H9 (cell line): ENCODE data around the gene OLIG1. TPM values are rescaled to one million over a fixed set of nuclear protein-coding genes. Genes with fewer than 3 reads are reported as not detected.

ENCODE experiments used
- DNase-seq: peaks from one replicate; pipeline ENCODE4 v3.0.0-alpha.2; 2017
- H2AFZ ChIP-seq: one replicate; pipeline ENCODE4 v1.6.1; 2013; ENCODE audit warnings: mild to moderate bottlenecking, low read length, control low read depth, moderate library complexity
- H2AK5ac ChIP-seq: 2 replicates; pipeline ENCODE4 v1.6.1; 2013; ENCODE audit warnings: low read length, control low read depth, mixed read lengths; ENCODE audit not compliant: insufficient read length
- H2BK120ac ChIP-seq: one replicate; pipeline ENCODE4 v1.6.1; 2013; ENCODE audit warnings: low read depth, mild to moderate bottlenecking, low read length, control low read depth, inconsistent platforms; ENCODE audit not compliant: poor library complexity, severe bottlenecking
- H2BK12ac ChIP-seq: 2 replicates; pipeline ENCODE4 v1.6.1; 2013; ENCODE audit warnings: low read length, control low read depth, mixed read lengths, low read depth; ENCODE audit not compliant: insufficient read length
- H2BK15ac ChIP-seq: 2 replicates; pipeline ENCODE4 v1.6.1; 2013; ENCODE audit warnings: low read depth, low read length, control low read depth
- H2BK20ac ChIP-seq: one replicate; pipeline ENCODE4 v1.6.1; 2013; ENCODE audit warnings: low read depth, mild to moderate bottlenecking, low read length, control low read depth, inconsistent platforms; ENCODE audit not compliant: poor library complexity, severe bottlenecking
- H2BK5ac ChIP-seq: 2 replicates; pipeline ENCODE4 v1.6.1; 2013; ENCODE audit warnings: low read length, control low read depth, mixed read lengths; ENCODE audit not compliant: insufficient read length
- H3K14ac ChIP-seq: 2 replicates; pipeline ENCODE4 v1.6.1; 2013; ENCODE audit warnings: low read length, control low read depth; ENCODE audit not compliant: insufficient read depth
- H3K18ac ChIP-seq: 2 replicates; pipeline ENCODE4 v1.6.1; 2013; ENCODE audit warnings: low read depth, mild to moderate bottlenecking, mixed read lengths, low read length, control low read depth; ENCODE audit not compliant: insufficient read length
- H3K23ac ChIP-seq: 2 replicates; pipeline ENCODE4 v1.6.1; 2013; ENCODE audit warnings: low read length, control low read depth, mixed read lengths, low read depth; ENCODE audit not compliant: insufficient read length
- H3K23me2 ChIP-seq: 2 replicates; pipeline ENCODE4 v1.6.1; 2013; ENCODE audit warnings: low read depth, mild to moderate bottlenecking, mixed read lengths, low read length, control low read depth; ENCODE audit not compliant: insufficient read length, poor library complexity, severe bottlenecking
- H3K27ac ChIP-seq: 2 replicates; pipeline ENCODE4 v1.5.1; 2013; ENCODE audit warnings: low read length, control low read depth, mixed read lengths, low read depth; ENCODE audit not compliant: insufficient read length
- H3K27me3 ChIP-seq: 2 replicates; pipeline ENCODE4 v1.6.1; 2013; ENCODE audit warnings: low read length, control low read depth, inconsistent platforms; ENCODE audit not compliant: insufficient read depth
- H3K4ac ChIP-seq: 2 replicates; pipeline ENCODE4 v1.6.1; 2013; ENCODE audit warnings: low read depth, mild to moderate bottlenecking, control low read depth, inconsistent platforms, low read length, moderate library complexity
- H3K4me1 ChIP-seq: 2 replicates; pipeline ENCODE4 v1.6.1; 2013; ENCODE audit warnings: low read length, control low read depth, inconsistent platforms; ENCODE audit not compliant: insufficient read depth
- H3K4me2 ChIP-seq: 2 replicates; pipeline ENCODE4 v1.6.1; 2013; ENCODE audit warnings: low read length, control low read depth, mixed read lengths; ENCODE audit not compliant: insufficient read length, insufficient read depth
- H3K56ac ChIP-seq: 2 replicates; pipeline ENCODE4 v1.6.1; 2013; ENCODE audit warnings: low read depth, mild to moderate bottlenecking, mixed read lengths, low read length, control low read depth; ENCODE audit not compliant: insufficient read length
- H3K79me1 ChIP-seq: 2 replicates; pipeline ENCODE4 v1.6.1; 2013; ENCODE audit warnings: low read depth, mild to moderate bottlenecking, moderate library complexity, low read length, control low read depth, inconsistent platforms; ENCODE audit not compliant: insufficient read depth, poor library complexity, severe bottlenecking
- H3K79me2 ChIP-seq: 2 replicates; pipeline ENCODE4 v1.6.1; 2013; ENCODE audit warnings: low read length, control low read depth, inconsistent platforms; ENCODE audit not compliant: insufficient read depth
- H3K9ac ChIP-seq: 2 replicates; pipeline ENCODE4 v1.6.1; 2013; ENCODE audit warnings: low read length, control low read depth, mixed read lengths; ENCODE audit not compliant: insufficient read length; ENCODE audit errors: extremely low read depth
- H3K9me3 ChIP-seq: one replicate; pipeline ENCODE4 v1.6.1; 2013; ENCODE audit warnings: low read depth, low read length, inconsistent platforms; ENCODE audit not compliant: control insufficient read depth
- H3T11ph ChIP-seq: one replicate; pipeline ENCODE4 v1.6.1; 2013; ENCODE audit warnings: mild to moderate bottlenecking, low read length, control low read depth, inconsistent platforms
- H4K20me1 ChIP-seq: one replicate; pipeline ENCODE4 v1.6.1; 2013; ENCODE audit not compliant: control insufficient read depth, insufficient read length, insufficient read depth
- H4K5ac ChIP-seq: 2 replicates; pipeline ENCODE4 v1.6.1; 2013; ENCODE audit warnings: low read depth, mild to moderate bottlenecking, mixed read lengths, low read length, control low read depth; ENCODE audit not compliant: insufficient read length
- H4K8ac ChIP-seq: replicated peaks from 2 replicates; pipeline ENCODE4 v1.6.1; 2013; ENCODE audit warnings: low read length, control low read depth, mixed read lengths, low read depth; ENCODE audit not compliant: insufficient read length
- H4K91ac ChIP-seq: 2 replicates; pipeline ENCODE4 v1.6.1; 2013; ENCODE audit warnings: low read depth, mild to moderate bottlenecking, moderate library complexity, mixed read lengths, low read length, control low read depth; ENCODE audit not compliant: insufficient read length
- H3K27ac Mint-ChIP-seq, 3 experiments: 2 replicates in 2 of 3; 3 replicates in 1 of 3; pipeline ENCODE4 v1.8.0; 2020 to 2021; ENCODE audit warnings: mixed read lengths in 3 of 3, mild to moderate bottlenecking in 1 of 3, moderate library complexity in 1 of 3
- H3K27me3 Mint-ChIP-seq: 2 replicates; pipeline ENCODE4 v1.8.0; 2021; ENCODE audit warnings: low read depth, mild to moderate bottlenecking, moderate library complexity, mixed read lengths
- H3K36me3 Mint-ChIP-seq, 3 experiments: 2 replicates in 2 of 3; 3 replicates in 1 of 3; pipeline ENCODE4 v1.8.0; 2020 to 2021; ENCODE audit warnings: low read depth in 3 of 3, mixed read lengths in 3 of 3; ENCODE audit not compliant: insufficient read depth in 1 of 3
- H3K4me1 Mint-ChIP-seq, 2 experiments: 2 replicates each; pipeline ENCODE4 v1.8.0; 2020; ENCODE audit warnings: mixed read lengths in 2 of 2
- H3K4me3 Mint-ChIP-seq, 2 experiments: 2 replicates in 1 of 2; 3 replicates in 1 of 2; pipeline ENCODE4 v1.8.0; 2020 to 2021; ENCODE audit warnings: mild to moderate bottlenecking in 2 of 2, mixed read lengths in 2 of 2, moderate library complexity in 1 of 2
- H3K9me3 Mint-ChIP-seq, 2 experiments: 2 replicates in 1 of 2; 3 replicates in 1 of 2; pipeline ENCODE4 v1.8.0; 2020; ENCODE audit warnings: mild to moderate bottlenecking in 2 of 2, mixed read lengths in 2 of 2, moderate library complexity in 1 of 2
- CTCF ChIP-seq: fragments of 200-600 bp; sonication (generic); conservative IDR thresholded peaks from 3 replicates; pipeline ENCODE4 v1.8.0; 2021; ENCODE audit warnings: antibody characterized with exemption, mild to moderate bottlenecking
- WGBS: extraction: QIAGEN DNeasy Blood & Tissue Kit; methylation state at CpG from one replicate; pipeline ENCODE4 v1.1.7; 2013; ENCODE audit warnings: missing lambda C conversion rate, low lambda C conversion rate, mixed read lengths; ENCODE audit not compliant: insufficient read length; ENCODE audit errors: extremely low coverage; 5-methylcytosine and 5-hydroxymethylcytosine counted together
- total RNA-seq: library from RNA; stranded (reverse); gene quantifications from 2 replicates; pipeline ENCODE4 v1.2.1, GENCODE V29; 2021

Gene OLIG1
- total RNA-seq, 1 experiment from 2014 or later, result 0.31 TPM

GRCh38 chr21:33041981-33042380 lies 28.0 kb upstream of the OLIG1 start:
- no peaks in the 10 kb centered on the region for H3K23me2 ChIP-seq
- no peak overlapping the region for H3K23ac ChIP-seq
- no peak overlapping the region for H3K27ac Mint-ChIP-seq
- no peak overlapping the region for H3K4me3 Mint-ChIP-seq
- H3K4ac ChIP-seq, result no peak overlapping the region
- H3K4me1 ChIP-seq, result peaks cover 3% of the 10 kb centered on the region; the same call in 1 of the 2 replicates
- H3K9ac ChIP-seq, result no peak overlapping the region
- WGBS, result no CpG with 5 or more reads among the region's 2 CpGs
- no peak overlapping the region for H2BK12ac ChIP-seq
- TF ChIP-seq CTCF, result no peak
- H3K79me1 ChIP-seq, result no peaks in the 10 kb centered on the region
- H2BK15ac ChIP-seq, result no peak overlapping the region
- no peaks in the 10 kb centered on the region for H4K20me1 ChIP-seq
- H2BK20ac ChIP-seq, result no peak overlapping the region
- H2AFZ ChIP-seq, result no peak overlapping the region
- H3K56ac ChIP-seq, result no peak overlapping the region
- H3T11ph ChIP-seq, result no peak overlapping the region
- H3K27me3 Mint-ChIP-seq, result peaks cover 53% of the 10 kb centered on the region
- H2BK120ac ChIP-seq, result no peak overlapping the region
- H3K4me1 Mint-ChIP-seq, result peaks cover 18 to 20% of the 10 kb centered on the region in 2 experiments
- no peaks in the 10 kb centered on the region; the same call in 1 of the 2 replicates for H3K27me3 ChIP-seq
- H4K5ac ChIP-seq, result no peak overlapping the region
- no peak overlapping the region for H2AK5ac ChIP-seq
- H3K9me3 Mint-ChIP-seq, result no peaks in the 10 kb centered on the region; a peak in 2 of 5 replicates
- H3K9me3 ChIP-seq, result no peaks in the 10 kb centered on the region
- no peak for DNase-seq
- H2BK5ac ChIP-seq, result no peak overlapping the region
- no peak overlapping the region for H3K27ac ChIP-seq
- no peak overlapping the region for H3K14ac ChIP-seq
- no peak overlapping the region for H3K18ac ChIP-seq
- no peak overlapping the region for H4K8ac ChIP-seq
- H3K79me2 ChIP-seq, result no peaks in the 10 kb centered on the region
- H3K36me3 Mint-ChIP-seq, result no peaks in the 10 kb centered on the region; a peak in 1 of 7 replicates
- H4K91ac ChIP-seq, result no peak overlapping the region
- no peak overlapping the region for H3K4me2 ChIP-seq
